Neural cell (in vitro differentiated cells): Measurements from ENCODE around the gene TMEM254. TPM values are rescaled to one million over a fixed set of nuclear protein-coding genes. Genes with fewer than 3 reads are reported as not detected.

ENCODE experiments used
- H2AFZ ChIP-seq: fragments of 200-600, 300-800 bp; sonication (generic), shearing (Covaris generic); 2 replicates; pipeline ENCODE4 v1.6.0; 2014; ENCODE audit warnings: low read depth, mild to moderate bottlenecking, antibody characterized with exemption, low read length, moderate library complexity
- H3F3A ChIP-seq: fragments of 200-600 bp; shearing (Covaris generic); 2 replicates; pipeline ENCODE4 v1.6.1; 2016; ENCODE audit warnings: mild to moderate bottlenecking, moderate library complexity, mixed read lengths, antibody characterized with exemption, low read length; ENCODE audit not compliant: insufficient read depth, poor library complexity, severe bottlenecking
- H3K27ac ChIP-seq: fragments of 200-600, 300-800 bp; sonication (generic), shearing (Covaris generic); 2 replicates; pipeline ENCODE4 v1.5.1; 2014; ENCODE audit warnings: mild to moderate bottlenecking, low read length, moderate library complexity
- H3K27me3 ChIP-seq: fragments of 300-800, 200-600 bp; sonication (generic), shearing (Covaris generic); 2 replicates; pipeline ENCODE4 v1.6.0; 2014; ENCODE audit warnings: mild to moderate bottlenecking, low read depth, low read length, moderate library complexity; ENCODE audit not compliant: insufficient read depth
- H3K36me3 ChIP-seq: fragments of 300-800, 200-600 bp; sonication (generic), shearing (Covaris generic); 2 replicates; pipeline ENCODE4 v1.5.1; 2014; ENCODE audit warnings: mild to moderate bottlenecking, antibody characterized with exemption, low read length, moderate library complexity; ENCODE audit not compliant: insufficient read depth
- H3K4me2 ChIP-seq: fragments of 300-800, 200-600 bp; sonication (generic), shearing (Covaris generic); 2 replicates; pipeline ENCODE4 v1.6.0; 2014; ENCODE audit warnings: mild to moderate bottlenecking, low read length
- H3K4me3 ChIP-seq: fragments of 300-800, 200-600 bp; sonication (generic), shearing (Covaris generic); 2 replicates; pipeline ENCODE4 v1.5.1; 2014; ENCODE audit warnings: mild to moderate bottlenecking, low read length, moderate library complexity
- H3K79me2 ChIP-seq: fragments of 200-600 bp; shearing (Covaris generic); replicated peaks from 2 replicates; pipeline ENCODE4 v1.6.0; 2014; ENCODE audit warnings: mild to moderate bottlenecking, low read length, moderate library complexity; ENCODE audit not compliant: insufficient read depth
- H3K9ac ChIP-seq: fragments of 300-800, 200-600 bp; sonication (generic), shearing (Covaris generic); 2 replicates; pipeline ENCODE4 v1.6.1; 2016; ENCODE audit warnings: mild to moderate bottlenecking, low read length, mixed read lengths
- H3K9me2 ChIP-seq: fragments of 200-600 bp; shearing (Covaris generic); 2 replicates; pipeline ENCODE4 v1.6.1; 2016; ENCODE audit warnings: mild to moderate bottlenecking, low read length, mixed read lengths; ENCODE audit not compliant: insufficient read depth
- H3K9me3 ChIP-seq: fragments of 200-600, 300-800 bp; sonication (generic), shearing (Covaris generic); 2 replicates; pipeline ENCODE4 v1.6.1; 2016; ENCODE audit warnings: mild to moderate bottlenecking, mixed run types, low read length, moderate library complexity, mixed read lengths
- H4K20me1 ChIP-seq: fragments of 200-600 bp; shearing (Covaris generic); 2 replicates; pipeline ENCODE4 v1.6.1; 2016; ENCODE audit warnings: mild to moderate bottlenecking, mixed run types; ENCODE audit not compliant: insufficient read depth
- EP300 ChIP-seq: fragments of 450-650 bp; conservative IDR thresholded peaks from 2 replicates; pipeline ENCODE4 v1.6.1; 2014; ENCODE audit warnings: antibody characterized with exemption, mild to moderate bottlenecking, moderate library complexity; ENCODE audit not compliant: poor library complexity, severe bottlenecking
- EZH2 ChIP-seq: fragments of 200-600, 300-800 bp; shearing (Covaris generic), sonication (generic); IDR thresholded peaks from 2 replicates; pipeline ENCODE4 v1.6.1; 2014; ENCODE audit warnings: antibody characterized with exemption, low read length, borderline replicate concordance, mild to moderate bottlenecking; ENCODE audit not compliant: insufficient read depth, poor library complexity, severe bottlenecking
- MXI1 ChIP-seq: fragments of 450-650 bp; conservative IDR thresholded peaks from 2 replicates; pipeline ENCODE4 v1.6.1; 2014; ENCODE audit warnings: antibody characterized with exemption, mild to moderate bottlenecking; ENCODE audit not compliant: poor library complexity, severe bottlenecking
- POLR2AphosphoS5 ChIP-seq: IDR thresholded peaks from 2 replicates; pipeline ENCODE4 v1.6.1; 2012
- RAD21 ChIP-seq: fragments of 450-650 bp; conservative IDR thresholded peaks from 2 replicates; pipeline ENCODE4 v1.6.1; 2014; ENCODE audit warnings: antibody characterized with exemption, mild to moderate bottlenecking, moderate library complexity
- SMC3 ChIP-seq: fragments of 450-650 bp; conservative IDR thresholded peaks from 2 replicates; pipeline ENCODE4 v1.6.1; 2014; ENCODE audit warnings: antibody characterized with exemption, mild to moderate bottlenecking, moderate library complexity; ENCODE audit not compliant: poor library complexity
- TAF1 ChIP-seq: IDR thresholded peaks from 2 replicates; pipeline ENCODE4 v1.6.1; 2012; ENCODE audit warnings: low read depth
- polyA plus RNA-seq: library from polyadenylated mRNA; depleted of rRNA; stranded (reverse); fragments of >200 nt; gene quantifications from 2 replicates; pipeline ENCODE4 v1.2.3, GENCODE V29; 2014
- TF ChIP-seq, protein P1 (sequence below): fragments of 450-650 bp; IDR thresholded peaks from 2 replicates; pipeline ENCODE4 v1.5.1; 2014; ENCODE audit warnings: antibody characterized with exemption, mild to moderate bottlenecking, moderate library complexity; ENCODE audit not compliant: poor library complexity, severe bottlenecking
- TF ChIP-seq, protein P2 (sequence below): IDR thresholded peaks from 2 replicates; pipeline ENCODE4 v1.6.1; 2012; ENCODE audit warnings: borderline replicate concordance

TMEM254 gene
- polyA plus RNA-seq, 1 donor from 2014 or later = 24.3 TPM

DNA sequence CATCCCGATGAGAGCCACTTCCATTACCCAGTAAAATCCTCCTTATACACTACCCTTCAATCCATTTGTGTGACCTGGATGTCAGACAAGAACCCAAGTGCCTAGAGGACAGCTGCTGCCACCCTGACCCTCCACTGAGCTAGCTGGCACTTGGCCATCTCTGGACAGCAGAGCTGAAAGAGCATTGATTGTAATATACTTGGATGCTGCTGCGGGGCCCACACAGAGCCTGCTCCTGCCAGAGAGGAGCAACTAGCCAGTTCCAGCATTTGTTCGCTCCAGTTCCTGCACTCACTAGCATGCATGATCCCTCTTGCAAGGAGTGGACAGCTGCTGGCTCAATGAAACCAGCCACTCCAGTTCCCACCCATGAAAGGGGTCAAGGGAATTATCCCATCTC lies 8.4 kb upstream of the TMEM254 start:
- no peaks in the 10 kb centered on the region for H3K9me3 ChIP-seq
- H3K9ac ChIP-seq = no peak overlapping the region

DNA sequence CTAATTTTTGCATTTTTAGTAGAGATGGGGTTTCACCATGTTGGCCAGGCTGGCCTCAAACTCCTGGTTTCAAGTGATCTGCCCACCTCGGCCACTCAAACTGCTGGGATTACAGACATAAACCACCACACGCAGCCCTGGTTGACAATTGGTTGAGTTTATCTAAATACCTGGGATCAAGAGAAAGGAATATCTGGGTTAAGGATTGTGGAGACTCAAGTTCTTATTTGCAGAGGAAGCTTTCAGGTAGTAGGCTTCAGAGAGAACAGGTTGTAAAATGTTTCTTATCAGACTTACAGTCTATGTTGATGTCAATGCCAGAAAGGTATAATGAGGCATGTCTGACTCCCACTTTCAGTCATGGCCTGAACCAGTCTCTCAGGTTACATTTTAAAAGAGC lies 5.9 kb upstream of the TMEM254 start:
- Histone ChIP-seq H3K36me3 (no peaks in the 10 kb centered on the region), H3K9me3 (no peaks in the 10 kb centered on the region), H3K79me2 (no peaks in the 10 kb centered on the region), H3F3A (no peaks in the 10 kb centered on the region), H3K4me3 (no peak overlapping the region), H3K27ac (no peak overlapping the region), H3K4me2 (no peak overlapping the region), H4K20me1 (no peaks in the 10 kb centered on the region), H3K27me3 (no peaks in the 10 kb centered on the region), H2AFZ (no peak overlapping the region), H3K9ac (no peak overlapping the region), H3K9me2 (no peaks in the 10 kb centered on the region)
- no peak for TF ChIP-seq POLR2AphosphoS5
- TF ChIP-seq, protein P1, sequence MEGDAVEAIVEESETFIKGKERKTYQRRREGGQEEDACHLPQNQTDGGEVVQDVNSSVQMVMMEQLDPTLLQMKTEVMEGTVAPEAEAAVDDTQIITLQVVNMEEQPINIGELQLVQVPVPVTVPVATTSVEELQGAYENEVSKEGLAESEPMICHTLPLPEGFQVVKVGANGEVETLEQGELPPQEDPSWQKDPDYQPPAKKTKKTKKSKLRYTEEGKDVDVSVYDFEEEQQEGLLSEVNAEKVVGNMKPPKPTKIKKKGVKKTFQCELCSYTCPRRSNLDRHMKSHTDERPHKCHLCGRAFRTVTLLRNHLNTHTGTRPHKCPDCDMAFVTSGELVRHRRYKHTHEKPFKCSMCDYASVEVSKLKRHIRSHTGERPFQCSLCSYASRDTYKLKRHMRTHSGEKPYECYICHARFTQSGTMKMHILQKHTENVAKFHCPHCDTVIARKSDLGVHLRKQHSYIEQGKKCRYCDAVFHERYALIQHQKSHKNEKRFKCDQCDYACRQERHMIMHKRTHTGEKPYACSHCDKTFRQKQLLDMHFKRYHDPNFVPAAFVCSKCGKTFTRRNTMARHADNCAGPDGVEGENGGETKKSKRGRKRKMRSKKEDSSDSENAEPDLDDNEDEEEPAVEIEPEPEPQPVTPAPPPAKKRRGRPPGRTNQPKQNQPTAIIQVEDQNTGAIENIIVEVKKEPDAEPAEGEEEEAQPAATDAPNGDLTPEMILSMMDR = no peak
- TF ChIP-seq EP300 = no peak
- TF ChIP-seq RAD21 = no peak
- TF ChIP-seq, protein P2, sequence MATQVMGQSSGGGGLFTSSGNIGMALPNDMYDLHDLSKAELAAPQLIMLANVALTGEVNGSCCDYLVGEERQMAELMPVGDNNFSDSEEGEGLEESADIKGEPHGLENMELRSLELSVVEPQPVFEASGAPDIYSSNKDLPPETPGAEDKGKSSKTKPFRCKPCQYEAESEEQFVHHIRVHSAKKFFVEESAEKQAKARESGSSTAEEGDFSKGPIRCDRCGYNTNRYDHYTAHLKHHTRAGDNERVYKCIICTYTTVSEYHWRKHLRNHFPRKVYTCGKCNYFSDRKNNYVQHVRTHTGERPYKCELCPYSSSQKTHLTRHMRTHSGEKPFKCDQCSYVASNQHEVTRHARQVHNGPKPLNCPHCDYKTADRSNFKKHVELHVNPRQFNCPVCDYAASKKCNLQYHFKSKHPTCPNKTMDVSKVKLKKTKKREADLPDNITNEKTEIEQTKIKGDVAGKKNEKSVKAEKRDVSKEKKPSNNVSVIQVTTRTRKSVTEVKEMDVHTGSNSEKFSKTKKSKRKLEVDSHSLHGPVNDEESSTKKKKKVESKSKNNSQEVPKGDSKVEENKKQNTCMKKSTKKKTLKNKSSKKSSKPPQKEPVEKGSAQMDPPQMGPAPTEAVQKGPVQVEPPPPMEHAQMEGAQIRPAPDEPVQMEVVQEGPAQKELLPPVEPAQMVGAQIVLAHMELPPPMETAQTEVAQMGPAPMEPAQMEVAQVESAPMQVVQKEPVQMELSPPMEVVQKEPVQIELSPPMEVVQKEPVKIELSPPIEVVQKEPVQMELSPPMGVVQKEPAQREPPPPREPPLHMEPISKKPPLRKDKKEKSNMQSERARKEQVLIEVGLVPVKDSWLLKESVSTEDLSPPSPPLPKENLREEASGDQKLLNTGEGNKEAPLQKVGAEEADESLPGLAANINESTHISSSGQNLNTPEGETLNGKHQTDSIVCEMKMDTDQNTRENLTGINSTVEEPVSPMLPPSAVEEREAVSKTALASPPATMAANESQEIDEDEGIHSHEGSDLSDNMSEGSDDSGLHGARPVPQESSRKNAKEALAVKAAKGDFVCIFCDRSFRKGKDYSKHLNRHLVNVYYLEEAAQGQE = no peak
- no peak for TF ChIP-seq SMC3
- no peak for TF ChIP-seq EZH2
- TF ChIP-seq TAF1 = no peak
- no peak for TF ChIP-seq MXI1

More for the DNA sequence above, 8.4 kb upstream of the TMEM254 start:
- Histone ChIP-seq H3K9me2 (no peaks in the 10 kb centered on the region), H2AFZ (no peak overlapping the region), H3K4me2 (no peak overlapping the region), H3K79me2 (no peaks in the 10 kb centered on the region), H3K36me3 (no peaks in the 10 kb centered on the region), H3K27me3 (no peaks in the 10 kb centered on the region), H3K4me3 (no peak overlapping the region), H4K20me1 (no peaks in the 10 kb centered on the region), H3F3A (no peaks in the 10 kb centered on the region), H3K27ac (no peak overlapping the region)
- TF ChIP-seq EP300 = no peak
- TF ChIP-seq, protein P2 = no peak
- no peak for TF ChIP-seq EZH2
- no peak for TF ChIP-seq TAF1
- TF ChIP-seq RAD21 = no peak
- TF ChIP-seq POLR2AphosphoS5 = no peak
- no peak for TF ChIP-seq SMC3
- TF ChIP-seq MXI1 = no peak
- TF ChIP-seq, protein P1 = no peak
